Left ventricle myocardium inferior (tissue), 1 donor: ENCODE results near the gene EPRS1. TPM values are rescaled to one million over a fixed set of nuclear protein-coding genes. Genes with fewer than 3 reads are reported as not detected.

Source experiments
- DNase-seq: peaks from one replicate; pipeline ENCODE4 v3.0.0-alpha.2; 2020
- H3K27ac ChIP-seq: fragments of 200-600 bp; replicated peaks from 2 replicates; pipeline ENCODE4 v1.8.0; 2021
- H3K27me3 ChIP-seq: fragments of 200-600 bp; 2 replicates; pipeline ENCODE4 v1.8.0; 2021; ENCODE audit warnings: low read depth
- H3K36me3 ChIP-seq: fragments of 200-600 bp; 2 replicates; pipeline ENCODE4 v1.8.0; 2021
- H3K4me1 ChIP-seq: fragments of 200-600 bp; 2 replicates; pipeline ENCODE4 v1.8.0; 2021
- H3K4me3 ChIP-seq: fragments of 200-600 bp; 2 replicates; pipeline ENCODE4 v1.8.0; 2021; ENCODE audit warnings: mild to moderate bottlenecking, moderate library complexity
- H3K9me3 ChIP-seq: fragments of 200-600 bp; replicated peaks from 2 replicates; pipeline ENCODE4 v1.8.0; 2021
- CTCF ChIP-seq: fragments of 200-600 bp; IDR thresholded peaks from 2 replicates; pipeline ENCODE4 v1.8.0; 2021; ENCODE audit warnings: antibody characterized with exemption, mild to moderate bottlenecking, borderline replicate concordance
- intact Hi-C: fragments of 100-400 bp; cut with micrococcal nuclease; formaldehyde crosslinking; loops from one replicate; pipeline ENCODE4 v1.11.0; 2022
- total RNA-seq: library from RNA; stranded (reverse); fragmentation: NEBNext Ultra II Directional; extraction: Animal tissue kit (Norgen Biotek cat#: 25700); gene quantifications from one replicate; pipeline ENCODE4 v1.2.1, GENCODE V29; 2021
- donor health status: DM: no; HTN: yes; CAD: no; lungs with severe emphysema.

The EPRS1 gene
- total RNA-seq, 1 donor from 2014 or later = 56.9 TPM

- Histone ChIP-seq H3K9me3 (no peaks in the 10 kb centered on the region), H3K27ac (no peak overlapping the region), H3K4me1 (no peaks in the 10 kb centered on the region), H3K27me3 (no peaks in the 10 kb centered on the region), H3K4me3 (no peak overlapping the region), H3K36me3 (peaks cover 76% of the 10 kb centered on the region)
- no peak for TF ChIP-seq CTCF
- no peak for DNase-seq
- intact Hi-C loops = no loop called here
Observed at GRCh38 chr1:220067269-220068204, 21.2 kb upstream of the EPRS1 start.

- intact Hi-C loops = no loop called here
- DNase-seq = no peak
- H3K27ac ChIP-seq = no peak overlapping the region
- no peaks in the 10 kb centered on the region for H3K27me3 ChIP-seq
- H3K4me1 ChIP-seq = no peaks in the 10 kb centered on the region
- H3K9me3 ChIP-seq = no peaks in the 10 kb centered on the region
- H3K4me3 ChIP-seq = no peak overlapping the region
- TF ChIP-seq CTCF = no peak
- peaks cover 82% of the 10 kb centered on the region for H3K36me3 ChIP-seq
Observed at GRCh38 chr1:220062629-220063028, 16.3 kb upstream of the EPRS1 start.

GRCh38 chr1:220060876-220061275 is 14.6 kb upstream of the EPRS1 start:
- Histone ChIP-seq H3K4me1 (no peaks in the 10 kb centered on the region), H3K36me3 (peaks cover 75% of the 10 kb centered on the region), H3K27ac (no peak overlapping the region), H3K9me3 (no peaks in the 10 kb centered on the region), H3K4me3 (no peak overlapping the region), H3K27me3 (no peaks in the 10 kb centered on the region)
- intact Hi-C loops = no loop called here
- no peak for DNase-seq
- TF ChIP-seq CTCF = no peak

- Histone ChIP-seq H3K9me3 (no peaks in the 10 kb centered on the region), H3K27ac (no peak overlapping the region), H3K4me1 (no peaks in the 10 kb centered on the region), H3K27me3 (no peaks in the 10 kb centered on the region), H3K4me3 (no peak overlapping the region), H3K36me3 (peaks cover 42% of the 10 kb centered on the region)
- intact Hi-C loops = no loop called here
- TF ChIP-seq CTCF = no peak
- DNase-seq = no peak
Observed at GRCh38 chr1:220056374-220056773, 10.1 kb upstream of the EPRS1 start.

- Histone ChIP-seq H3K27me3 (no peaks in the 10 kb centered on the region), H3K36me3 (peaks cover 6% of the 10 kb centered on the region), H3K27ac (peak overlapping the region; percentile 90), H3K9me3 (no peaks in the 10 kb centered on the region), H3K4me1 (peaks cover 36% of the 10 kb centered on the region), H3K4me3 (peak overlapping the region; percentile 90)
- intact Hi-C loops = no loop called here
- DNase-seq = no peak
- TF ChIP-seq CTCF = no peak
Observed at GRCh38 chr1:220045356-220046051, 801 bp downstream of the EPRS1 start.
